Lower leg skin (tissue), 4 donors: Measurements from ENCODE around the gene EXOSC6. TPM values are rescaled to one million over a fixed set of nuclear protein-coding genes. Genes with fewer than 3 reads are reported as not detected.
"Not testable (repeated sequence)": the region's sequence is repeated elsewhere in the genome, so short reads cannot be mapped to it uniquely, and the experiment has no call there.

Source experiments
- DNase-seq, 2 donors: peaks; one replicate each; pipeline ENCODE4 v3.0.0-alpha.2; 2019; ENCODE audit warnings: low spot score in 2 of 2
- H3K4me3 ChIP-seq: fragments of 200-600 bp; sonication (generic); 2 replicates; pipeline ENCODE4 v1.5.1; 2017; ENCODE audit warnings: mild to moderate bottlenecking, low read depth; ENCODE audit not compliant: poor library complexity, severe bottlenecking
- WGBS, 2 donors: methylation state at CpG; one replicate each; pipeline ENCODE4 v1.1.5; 2018; 5-methylcytosine and 5-hydroxymethylcytosine counted together
- intact Hi-C: fragments of 100-400 bp; cut with DNase I; formaldehyde crosslinking; loops from one replicate; pipeline ENCODE4 v1.15.0; 2023; ENCODE audit warnings: low total_unique reads
- total RNA-seq, 4 donors: library from RNA; depleted of rRNA; stranded (reverse); fragments of >200 nt; gene quantifications; one replicate each; pipeline ENCODE4 v1.1.0, GENCODE V29; 2016

Gene EXOSC6
- total RNA-seq, 4 donors from 2014 or later: 23.9 to 38.5 (median 31.8) TPM

DNA sequence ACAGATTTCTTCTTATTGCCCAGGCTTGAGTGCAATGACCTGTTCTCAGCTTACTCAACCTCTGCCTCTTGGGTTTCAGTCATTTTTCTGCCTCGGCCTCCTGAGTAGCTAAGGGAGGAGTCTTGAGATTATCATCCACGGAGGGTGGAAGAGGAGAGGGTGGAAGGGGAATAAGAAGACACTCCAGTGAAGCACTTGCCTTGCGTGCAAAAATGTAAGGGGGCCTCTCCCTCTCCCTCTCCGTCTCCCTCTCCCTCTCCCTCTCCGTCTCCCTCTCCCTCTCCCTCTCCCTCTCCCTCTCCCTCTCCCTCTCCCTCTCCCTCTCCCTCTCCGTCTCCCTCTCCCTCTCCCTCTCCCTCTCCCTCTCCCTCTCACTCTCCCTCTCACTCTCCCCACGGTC lies 48.2 kb downstream of the EXOSC6 start:
- H3K4me3 ChIP-seq, DNase-seq, intact Hi-C loops: not testable (repeated sequence)
- 68 to 71% methylated on average over 4 to 5 of the region's 7 CpGs for WGBS, 2 donors

DNA sequence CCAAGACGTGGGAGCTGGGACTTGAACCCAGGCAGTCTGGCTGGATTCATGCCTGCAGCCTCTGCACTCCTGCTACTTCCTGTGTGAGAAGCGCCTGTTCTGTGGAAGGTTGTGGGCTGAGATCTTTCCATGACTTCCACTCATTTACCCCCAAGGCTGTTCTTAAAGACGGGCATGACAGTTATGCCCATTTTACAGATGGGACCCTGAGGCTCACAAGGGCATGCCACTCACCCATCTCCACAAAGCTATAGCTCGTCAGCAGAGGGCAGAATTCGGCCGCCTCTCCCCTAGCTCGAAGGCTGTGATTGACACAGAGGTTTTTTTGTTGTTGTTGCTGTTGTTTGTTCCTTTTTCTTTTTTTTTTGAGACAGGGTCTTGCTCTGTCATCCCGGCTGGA lies 51.7 kb downstream of the EXOSC6 start:
- 84 to 86% methylated on average over 7 to 8 of the region's 8 CpGs for WGBS, 2 donors
- DNase-seq, intact Hi-C loops, H3K4me3 ChIP-seq: not testable (repeated sequence)

DNA sequence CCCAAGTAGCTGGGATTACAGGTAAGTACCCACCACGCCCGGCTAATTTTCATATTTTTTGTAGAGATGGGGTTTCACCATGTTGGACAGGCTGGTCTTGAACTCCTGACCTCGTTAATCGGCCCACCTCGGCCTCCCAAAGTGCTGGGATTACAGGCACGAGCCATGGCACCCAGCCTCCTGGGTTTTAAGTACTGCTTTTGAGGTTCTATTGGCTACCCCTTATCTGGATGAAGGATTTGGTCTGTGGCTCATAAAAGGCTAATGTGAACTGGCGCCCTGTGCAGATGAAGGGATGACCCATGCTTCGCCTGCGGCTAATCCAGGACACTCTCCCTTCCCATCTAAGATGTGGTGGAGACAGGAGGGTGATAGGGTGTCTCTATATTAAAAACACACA lies 52.6 kb downstream of the EXOSC6 start:
- DNase-seq, intact Hi-C loops, H3K4me3 ChIP-seq: not testable (repeated sequence)
- 84 to 88% methylated on average over 9 of the region's 9 CpGs for WGBS, 2 donors

DNA sequence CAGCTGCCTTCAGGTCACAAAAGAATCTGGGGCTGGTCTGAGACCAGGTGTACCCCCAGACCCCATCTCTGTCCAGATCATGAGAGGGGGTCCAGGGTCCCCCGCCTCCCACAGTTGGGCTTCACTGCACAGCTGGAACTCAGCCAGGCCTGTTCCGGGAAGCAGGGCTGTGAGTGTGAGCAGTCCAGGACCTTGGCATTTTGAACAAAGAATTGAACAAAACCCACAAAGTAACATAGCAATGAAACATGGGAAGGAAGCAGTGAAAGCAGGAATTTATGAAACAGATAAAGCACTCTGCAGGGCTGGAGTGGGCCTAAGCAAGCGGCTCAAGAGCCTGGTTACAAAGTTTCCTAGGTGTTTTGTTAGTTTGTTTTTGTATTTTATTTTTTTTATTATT lies 53.1 kb downstream of the EXOSC6 start:
- H3K4me3 ChIP-seq, DNase-seq, intact Hi-C loops: not testable (repeated sequence)
- WGBS, 2 donors: 72 to 81% methylated on average over 3 of the region's 3 CpGs

DNA sequence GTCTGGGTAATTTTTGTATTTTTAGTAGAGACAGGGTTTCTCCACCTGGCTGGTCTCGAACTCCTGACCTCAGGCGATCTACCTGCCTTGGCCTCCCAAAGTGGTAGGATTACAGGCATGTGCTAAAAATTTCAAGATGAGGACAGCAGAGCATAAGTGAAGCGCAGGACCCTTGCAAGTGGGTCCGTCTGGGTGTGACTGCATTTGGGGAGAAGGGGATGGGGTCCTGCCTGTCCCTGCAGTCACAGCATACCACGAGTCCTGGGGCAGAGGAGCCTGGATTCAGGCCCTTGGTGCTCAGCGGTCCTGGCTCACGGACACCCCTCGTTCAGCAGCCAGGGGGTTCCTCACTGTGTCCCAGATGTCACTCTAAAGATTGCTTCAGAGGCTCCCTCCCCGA lies 53.5 kb downstream of the EXOSC6 start:
- intact Hi-C loops, DNase-seq, H3K4me3 ChIP-seq: not testable (repeated sequence)
- WGBS, 2 donors: 97% methylated on average over 4 to 9 of the region's 9 CpGs

DNA sequence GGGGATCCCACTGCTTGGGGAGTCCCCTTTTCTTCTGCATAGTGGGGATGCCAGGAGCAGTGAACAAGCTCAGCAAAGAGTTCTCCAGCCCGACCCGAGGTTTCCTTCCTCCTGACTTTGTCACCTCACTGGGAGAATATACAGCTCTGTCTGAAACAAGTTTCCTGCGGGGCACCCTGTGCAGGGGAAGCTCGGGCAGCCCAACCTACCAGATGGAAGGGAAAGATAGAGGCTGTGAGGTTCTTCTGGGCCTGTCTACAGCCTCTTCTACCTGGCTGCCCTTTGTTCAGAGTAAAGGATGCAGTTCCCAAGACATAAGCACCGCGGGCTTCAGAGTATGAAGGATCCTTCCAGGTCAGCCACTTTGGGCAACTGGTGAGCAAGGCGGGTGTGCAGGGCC lies 54.1 kb downstream of the EXOSC6 start:
- DNase-seq, intact Hi-C loops, H3K4me3 ChIP-seq: not testable (repeated sequence)
- WGBS, 2 donors: 66 to 76% methylated on average over 7 of the region's 7 CpGs

Other genes starting within 250 kb of the EXOSC6 start
- gene PDPR, start 137.6 kb downstream of the EXOSC6 start, total RNA-seq: 10 to 100 TPM; 14.2 to 30.3 (median 29.1) TPM
- gene CLEC18C, start 78.2 kb downstream of the EXOSC6 start, total RNA-seq: under 1 TPM in 1 of 4 donors, not detected in 3; 0.34 TPM
- 10 to 100 TPM; 32.6 to 47.3 (median 40.6) TPM for gene AARS1, start 37.6 kb upstream of the EXOSC6 start, total RNA-seq
- 10 to 100 TPM; 36.9 to 53.3 (median 48.2) TPM for gene DDX19B, start 47.2 kb upstream of the EXOSC6 start, total RNA-seq
- 10 to 100 TPM; 35.6 to 50.0 (median 38.4) TPM for gene DDX19A, start 95.0 kb upstream of the EXOSC6 start, total RNA-seq
- 10 to 100 TPM in 1 of 4 donors, 1 to 10 TPM in 3; 7.0 to 12.9 (median 9.5) TPM for gene ST3GAL2, start 187.2 kb upstream of the EXOSC6 start, total RNA-seq
- 10 to 100 TPM; 17.9 to 31.7 (median 23.4) TPM for gene FCSK, start 202.7 kb upstream of the EXOSC6 start, total RNA-seq